ENCODE results near the gene ZNF789. TPM values are rescaled to one million over a fixed set of nuclear protein-coding genes. Genes with fewer than 3 reads are reported as not detected.

The ZNF789 gene
- total and polyA plus RNA-seq, 9 of the 15 experiments (the other 6 are each of a cell fraction or from before 2014, with no cell fraction given) = 6.1 to 57.0 (median 24.8) TPM

DNA sequence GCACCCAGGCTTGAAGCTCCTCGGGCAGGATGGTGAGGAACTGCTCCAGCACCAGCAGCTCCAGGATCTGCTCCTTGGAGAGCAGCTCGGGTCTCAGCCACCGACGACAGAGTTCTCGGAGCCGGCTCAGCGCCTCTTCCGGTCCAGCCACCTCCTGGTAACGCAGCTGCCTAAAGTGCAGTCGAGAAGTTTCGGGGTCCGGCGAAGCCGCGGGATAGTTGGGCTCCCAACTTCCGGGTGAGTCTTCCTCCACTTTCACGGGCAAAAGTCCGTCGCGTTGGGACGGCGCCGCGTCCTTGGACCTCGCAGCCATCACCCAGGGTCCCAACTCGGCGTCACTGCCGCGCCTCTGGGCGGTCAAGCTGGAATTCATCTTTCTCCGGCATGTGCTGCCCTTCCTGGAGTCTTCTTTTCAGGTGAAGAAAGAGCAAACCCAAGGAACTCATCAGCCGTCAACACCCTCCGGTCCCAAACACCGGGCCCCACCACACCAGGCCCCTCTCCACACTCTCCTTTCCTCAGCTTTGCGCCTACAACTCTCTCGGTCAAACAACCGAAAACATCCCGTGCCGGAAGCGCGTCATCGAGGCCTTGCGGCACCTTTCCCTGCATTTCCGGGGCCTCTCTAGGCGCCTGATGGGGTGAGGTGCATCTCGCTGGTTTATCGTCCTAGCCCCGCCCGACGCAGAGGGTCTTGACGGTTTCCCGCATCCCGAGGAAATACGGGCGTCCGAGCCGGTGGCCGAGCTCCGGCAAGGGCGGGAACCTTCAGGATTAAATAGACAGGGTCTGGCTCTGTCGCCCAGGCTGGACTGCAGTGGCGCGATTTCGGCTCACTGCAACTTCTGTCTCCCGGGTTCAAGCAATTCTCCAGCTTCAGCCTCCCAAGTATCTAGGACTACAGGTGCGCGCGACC lies 27.3 kb downstream of the ZNF789 start, which contains the start of gene ZNF394 (continued):
- no peak for TF ChIP-seq ZNF551 (CRISPR knock-in tag; IDR thresholded peaks at IDR 0.05)
- TF ChIP-seq SREBF1 (IDR thresholded peaks at IDR 0.05; ENCODE audit: borderline replicate concordance, low read depth, low read length) = peak; percentile 77; the same call in 1 of the 2 replicates
- TF ChIP-seq, protein P1, sequence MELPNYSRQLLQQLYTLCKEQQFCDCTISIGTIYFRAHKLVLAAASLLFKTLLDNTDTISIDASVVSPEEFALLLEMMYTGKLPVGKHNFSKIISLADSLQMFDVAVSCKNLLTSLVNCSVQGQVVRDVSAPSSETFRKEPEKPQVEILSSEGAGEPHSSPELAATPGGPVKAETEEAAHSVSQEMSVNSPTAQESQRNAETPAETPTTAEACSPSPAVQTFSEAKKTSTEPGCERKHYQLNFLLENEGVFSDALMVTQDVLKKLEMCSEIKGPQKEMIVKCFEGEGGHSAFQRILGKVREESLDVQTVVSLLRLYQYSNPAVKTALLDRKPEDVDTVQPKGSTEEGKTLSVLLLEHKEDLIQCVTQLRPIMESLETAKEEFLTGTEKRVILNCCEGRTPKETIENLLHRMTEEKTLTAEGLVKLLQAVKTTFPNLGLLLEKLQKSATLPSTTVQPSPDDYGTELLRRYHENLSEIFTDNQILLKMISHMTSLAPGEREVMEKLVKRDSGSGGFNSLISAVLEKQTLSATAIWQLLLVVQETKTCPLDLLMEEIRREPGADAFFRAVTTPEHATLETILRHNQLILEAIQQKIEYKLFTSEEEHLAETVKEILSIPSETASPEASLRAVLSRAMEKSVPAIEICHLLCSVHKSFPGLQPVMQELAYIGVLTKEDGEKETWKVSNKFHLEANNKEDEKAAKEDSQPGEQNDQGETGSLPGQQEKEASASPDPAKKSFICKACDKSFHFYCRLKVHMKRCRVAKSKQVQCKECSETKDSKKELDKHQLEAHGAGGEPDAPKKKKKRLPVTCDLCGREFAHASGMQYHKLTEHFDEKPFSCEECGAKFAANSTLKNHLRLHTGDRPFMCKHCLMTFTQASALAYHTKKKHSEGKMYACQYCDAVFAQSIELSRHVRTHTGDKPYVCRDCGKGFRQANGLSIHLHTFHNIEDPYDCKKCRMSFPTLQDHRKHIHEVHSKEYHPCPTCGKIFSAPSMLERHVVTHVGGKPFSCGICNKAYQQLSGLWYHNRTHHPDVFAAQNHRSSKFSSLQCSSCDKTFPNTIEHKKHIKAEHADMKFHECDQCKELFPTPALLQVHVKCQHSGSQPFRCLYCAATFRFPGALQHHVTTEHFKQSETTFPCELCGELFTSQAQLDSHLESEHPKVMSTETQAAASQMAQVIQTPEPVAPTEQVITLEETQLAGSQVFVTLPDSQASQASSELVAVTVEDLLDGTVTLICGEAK (IDR thresholded peaks at IDR 0.05) = peak; percentile 99
- TF ChIP-seq, protein P1 (CRISPR knock-in tag; IDR thresholded peaks at IDR 0.05) = no peak; the same call in 1 of the 2 replicates
- TF ChIP-seq FOSL1 (tag; conservative IDR thresholded peaks at IDR 0.05) = peak; percentile 57
- peak in 1 of 2 experiments; percentile 96; a peak in 2 of 4 replicates for TF ChIP-seq KDM4B (IDR thresholded peaks at IDR 0.05; ENCODE audit: borderline replicate concordance in 2 of 2, low read depth in 1 of 2)
- TF ChIP-seq, protein P2, sequence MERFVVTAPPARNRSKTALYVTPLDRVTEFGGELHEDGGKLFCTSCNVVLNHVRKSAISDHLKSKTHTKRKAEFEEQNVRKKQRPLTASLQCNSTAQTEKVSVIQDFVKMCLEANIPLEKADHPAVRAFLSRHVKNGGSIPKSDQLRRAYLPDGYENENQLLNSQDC (CRISPR knock-in tag; IDR thresholded peaks at IDR 0.05) = no peak
- no peak; the same call in 1 of the 2 replicates for TF ChIP-seq STAT5A (IDR thresholded peaks at IDR 0.05; ENCODE audit: borderline replicate concordance, low read length)
- 0 out of 2 replicates have a peak, but pooled peaks have one; percentile 33 for TF ChIP-seq SMARCA4 (IDR thresholded peaks at IDR 0.05)
- no peak for TF ChIP-seq ZFP30 (CRISPR knock-in tag; IDR thresholded peaks at IDR 0.05; ENCODE audit: borderline replicate concordance)
- TF ChIP-seq, protein P3, sequence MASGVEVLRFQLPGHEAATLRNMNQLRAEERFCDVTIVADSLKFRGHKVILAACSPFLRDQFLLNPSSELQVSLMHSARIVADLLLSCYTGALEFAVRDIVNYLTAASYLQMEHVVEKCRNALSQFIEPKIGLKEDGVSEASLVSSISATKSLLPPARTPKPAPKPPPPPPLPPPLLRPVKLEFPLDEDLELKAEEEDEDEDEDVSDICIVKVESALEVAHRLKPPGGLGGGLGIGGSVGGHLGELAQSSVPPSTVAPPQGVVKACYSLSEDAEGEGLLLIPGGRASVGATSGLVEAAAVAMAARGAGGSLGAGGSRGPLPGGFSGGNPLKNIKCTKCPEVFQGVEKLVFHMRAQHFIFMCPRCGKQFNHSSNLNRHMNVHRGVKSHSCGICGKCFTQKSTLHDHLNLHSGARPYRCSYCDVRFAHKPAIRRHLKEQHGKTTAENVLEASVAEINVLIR (CRISPR knock-in tag; IDR thresholded peaks at IDR 0.05) = peak; percentile 91
- 0 out of 2 replicates have a peak, but pooled peaks have one; percentile 20 for TF ChIP-seq RUNX1 (IDR thresholded peaks at IDR 0.05; ENCODE audit: low read depth)
- no peak for TF ChIP-seq ZNF79 (CRISPR knock-in tag; IDR thresholded peaks at IDR 0.05; ENCODE audit: low read depth)
- TF ChIP-seq, protein P4, sequence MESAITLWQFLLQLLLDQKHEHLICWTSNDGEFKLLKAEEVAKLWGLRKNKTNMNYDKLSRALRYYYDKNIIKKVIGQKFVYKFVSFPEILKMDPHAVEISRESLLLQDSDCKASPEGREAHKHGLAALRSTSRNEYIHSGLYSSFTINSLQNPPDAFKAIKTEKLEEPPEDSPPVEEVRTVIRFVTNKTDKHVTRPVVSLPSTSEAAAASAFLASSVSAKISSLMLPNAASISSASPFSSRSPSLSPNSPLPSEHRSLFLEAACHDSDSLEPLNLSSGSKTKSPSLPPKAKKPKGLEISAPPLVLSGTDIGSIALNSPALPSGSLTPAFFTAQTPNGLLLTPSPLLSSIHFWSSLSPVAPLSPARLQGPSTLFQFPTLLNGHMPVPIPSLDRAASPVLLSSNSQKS (CRISPR knock-in tag; IDR thresholded peaks at IDR 0.05) = no peak
- TF ChIP-seq ZNF436 (CRISPR knock-in tag; IDR thresholded peaks at IDR 0.05) = no peak

Data from K562 (cell line).